Hepatocyte (in vitro differentiated cells): ENCODE results near the gene GLB1L2. TPM values are rescaled to one million over a fixed set of nuclear protein-coding genes. Genes with fewer than 3 reads are reported as not detected.

Experiments
- DNase-seq: peaks from one replicate; pipeline ENCODE4 v3.0.0-alpha.2; 2016; ENCODE audit warnings: low spot score
- H2AFZ ChIP-seq: fragments of 200-600 bp; sonication (generic); 2 replicates; pipeline ENCODE4 v1.6.0; 2016; ENCODE audit warnings: antibody characterized with exemption, mild to moderate bottlenecking
- H3K27ac ChIP-seq: fragments of 200-600 bp; sonication (generic); 2 replicates; pipeline ENCODE4 v1.5.1; 2016; ENCODE audit warnings: mild to moderate bottlenecking
- H3K27me3 ChIP-seq: fragments of 200-600 bp; sonication (generic); 2 replicates; pipeline ENCODE4 v1.6.1; 2016
- H3K36me3 ChIP-seq: fragments of 200-600 bp; sonication (generic); replicated peaks from 2 replicates; pipeline ENCODE4 v1.5.1; 2016; ENCODE audit warnings: low read depth; ENCODE audit not compliant: insufficient read depth
- H3K4me1 ChIP-seq: fragments of 200-600 bp; sonication (generic); 2 replicates; pipeline ENCODE4 v1.5.1; 2016; ENCODE audit warnings: mild to moderate bottlenecking, moderate library complexity; ENCODE audit not compliant: insufficient read depth
- H3K4me2 ChIP-seq: fragments of 200-600 bp; sonication (generic); 2 replicates; pipeline ENCODE4 v1.6.0; 2016
- H3K4me3 ChIP-seq: fragments of 200-600 bp; sonication (generic); 2 replicates; pipeline ENCODE4 v1.5.1; 2016; ENCODE audit warnings: mild to moderate bottlenecking
- H3K79me2 ChIP-seq: fragments of 200-600 bp; sonication (generic); 2 replicates; pipeline ENCODE4 v1.6.0; 2017; ENCODE audit warnings: mild to moderate bottlenecking
- H3K9me2 ChIP-seq: fragments of 200-600 bp; sonication (generic); replicated peaks from 2 replicates; pipeline ENCODE4 v1.6.0; 2017; ENCODE audit warnings: mild to moderate bottlenecking; ENCODE audit not compliant: insufficient read depth
- H3K9me3 ChIP-seq: fragments of 200-600 bp; sonication (generic); 2 replicates; pipeline ENCODE4 v1.5.1; 2016; ENCODE audit warnings: low read depth, mild to moderate bottlenecking
- H4K20me1 ChIP-seq: fragments of 200-600 bp; sonication (generic); 2 replicates; pipeline ENCODE4 v1.6.0; 2016; ENCODE audit warnings: mild to moderate bottlenecking; ENCODE audit not compliant: insufficient read depth, poor library complexity, severe bottlenecking
- EZH2 ChIP-seq: fragments of 200-600 bp; sonication (generic); IDR thresholded peaks from 2 replicates; pipeline ENCODE4 v1.6.1; 2016; ENCODE audit warnings: antibody characterized with exemption, mild to moderate bottlenecking, borderline replicate concordance
- EZH2phosphoT487 ChIP-seq: fragments of 200-600 bp; sonication (generic); IDR thresholded peaks from one replicate; pipeline ENCODE4 v1.6.1; 2018; ENCODE audit warnings: antibody characterized with exemption, mild to moderate bottlenecking, low read depth, moderate library complexity; ENCODE audit not compliant: unreplicated experiment, severe bottlenecking
- WGBS: methylation state at CpG from one replicate; pipeline ENCODE4 v1.1.6; 2016; ENCODE audit warnings: low lambda C conversion rate; ENCODE audit errors: missing lambda C conversion rate; 5-methylcytosine and 5-hydroxymethylcytosine counted together
- polyA plus RNA-seq: library from polyadenylated mRNA; unstranded; fragments of >200 nt; fragmentation: Nextera tagmentation; extraction: Ambion mirVana; gene quantifications from 2 replicates; pipeline ENCODE4 v1.2.1, GENCODE V29; 2016
- total RNA-seq: library from RNA; depleted of rRNA; stranded (reverse); fragments of >200 nt; gene quantifications from 2 replicates; pipeline ENCODE4 v1.2.3, GENCODE V29; 2014
- TF ChIP-seq, protein P1 (sequence below): fragments of 200-600 bp; sonication (generic); IDR thresholded peaks from 2 replicates; pipeline ENCODE4 v1.5.1; 2016; ENCODE audit warnings: antibody characterized with exemption, mild to moderate bottlenecking; ENCODE audit not compliant: poor library complexity

GLB1L2 gene
- total and polyA plus RNA-seq, 2 experiments from 2014 or later, result 3.3 to 3.7 TPM

DNA sequence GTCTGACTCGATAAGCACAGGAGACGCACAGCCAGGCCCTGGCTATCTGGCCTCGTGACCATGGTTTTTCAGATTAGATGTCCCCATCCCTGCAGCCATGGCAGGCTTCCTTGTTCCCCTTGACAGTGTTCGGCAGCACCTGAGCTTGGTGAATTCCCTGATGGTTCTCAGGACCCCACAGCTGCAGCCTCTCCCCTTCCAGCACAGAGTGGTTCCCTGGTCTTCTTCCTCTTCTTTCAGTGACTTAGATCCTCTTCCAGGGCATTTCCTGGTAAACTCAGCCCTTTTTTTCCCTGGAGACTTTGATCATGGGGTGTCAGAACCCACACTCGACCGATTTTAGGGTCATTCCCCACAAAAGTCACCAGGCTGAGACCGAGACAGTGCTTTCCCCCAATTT is 41.1 kb upstream of the GLB1L2 start:
- Histone ChIP-seq H3K27ac (no peak overlapping the region), H3K9me3 (no peaks in the 10 kb centered on the region), H3K4me1 (no peaks in the 10 kb centered on the region), H3K9me2 (no peaks in the 10 kb centered on the region), H3K4me2 (no peak overlapping the region), H3K36me3 (no peaks in the 10 kb centered on the region), H3K79me2 (no peaks in the 10 kb centered on the region), H3K27me3 (no peaks in the 10 kb centered on the region), H2AFZ (no peak overlapping the region), H4K20me1 (no peaks in the 10 kb centered on the region), H3K4me3 (no peak overlapping the region)
- no peak for TF ChIP-seq EZH2
- 83% methylated on average over 7 of the region's 7 CpGs for WGBS
- DNase-seq, result no peak

DNA sequence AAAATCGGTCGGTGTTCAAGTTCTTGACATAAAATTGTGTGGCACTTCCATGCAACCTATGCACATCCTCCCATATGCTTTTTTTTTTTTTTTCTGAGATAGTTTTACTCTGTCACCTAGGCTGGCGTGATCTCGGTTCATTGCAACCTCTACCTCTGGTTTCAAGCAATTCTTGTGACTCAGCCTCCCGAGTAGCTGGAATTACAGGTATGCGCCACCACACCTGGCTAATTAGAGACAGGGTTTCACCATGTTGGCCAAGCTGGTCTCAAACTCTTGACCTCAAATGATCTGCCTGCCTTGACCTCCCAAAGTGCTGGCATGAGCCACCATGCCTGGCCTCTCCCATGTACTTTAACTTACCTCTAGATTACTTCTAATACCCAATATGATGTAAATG is 40.6 kb upstream of the GLB1L2 start:
- H3K4me2 ChIP-seq, result no peak overlapping the region
- no peaks in the 10 kb centered on the region for H3K9me2 ChIP-seq
- no peak for DNase-seq
- H3K36me3 ChIP-seq, result no peaks in the 10 kb centered on the region
- H3K79me2 ChIP-seq, result no peaks in the 10 kb centered on the region
- no peaks in the 10 kb centered on the region for H4K20me1 ChIP-seq
- H3K9me3 ChIP-seq, result no peaks in the 10 kb centered on the region
- H3K4me3 ChIP-seq, result no peak overlapping the region
- 79% methylated on average over 6 of the region's 6 CpGs for WGBS
- H3K4me1 ChIP-seq, result no peaks in the 10 kb centered on the region
- TF ChIP-seq EZH2phosphoT487, result no peak
- H3K27me3 ChIP-seq, result no peaks in the 10 kb centered on the region
- H2AFZ ChIP-seq, result no peak overlapping the region
- H3K27ac ChIP-seq, result no peak overlapping the region

DNA sequence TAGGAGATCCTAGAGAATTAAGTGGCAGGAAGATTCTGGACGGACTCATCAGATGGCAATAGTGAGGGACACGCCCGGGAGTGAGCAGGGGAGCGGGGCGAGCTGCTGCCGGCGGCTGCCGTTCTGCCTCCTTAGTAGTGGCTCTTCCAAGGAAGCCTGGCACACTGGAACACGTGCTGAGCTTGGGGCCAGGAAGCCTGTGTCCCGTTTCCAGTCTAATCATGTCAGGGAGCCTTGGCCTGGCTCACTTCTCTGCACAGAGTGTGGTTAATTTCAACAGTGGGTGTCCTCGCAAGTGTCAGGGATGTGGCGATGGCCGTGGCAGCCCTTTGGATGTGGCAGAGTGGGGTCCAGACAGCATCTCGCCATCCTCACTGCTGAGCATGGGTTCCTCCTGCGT is 39.1 kb upstream of the GLB1L2 start:
- 80% methylated on average over 15 of the region's 15 CpGs for WGBS
- DNase-seq, result no peak
- Histone ChIP-seq H3K27ac (no peak overlapping the region), H4K20me1 (no peaks in the 10 kb centered on the region), H3K4me2 (no peak overlapping the region), H3K27me3 (no peaks in the 10 kb centered on the region), H3K79me2 (no peaks in the 10 kb centered on the region), H3K4me1 (no peaks in the 10 kb centered on the region), H3K36me3 (no peaks in the 10 kb centered on the region), H3K9me2 (no peaks in the 10 kb centered on the region), H3K4me3 (no peak overlapping the region), H3K9me3 (no peaks in the 10 kb centered on the region), H2AFZ (no peak overlapping the region)
- TF ChIP-seq EZH2 (no peak), EZH2phosphoT487 (no peak)
- TF ChIP-seq, protein P1, sequence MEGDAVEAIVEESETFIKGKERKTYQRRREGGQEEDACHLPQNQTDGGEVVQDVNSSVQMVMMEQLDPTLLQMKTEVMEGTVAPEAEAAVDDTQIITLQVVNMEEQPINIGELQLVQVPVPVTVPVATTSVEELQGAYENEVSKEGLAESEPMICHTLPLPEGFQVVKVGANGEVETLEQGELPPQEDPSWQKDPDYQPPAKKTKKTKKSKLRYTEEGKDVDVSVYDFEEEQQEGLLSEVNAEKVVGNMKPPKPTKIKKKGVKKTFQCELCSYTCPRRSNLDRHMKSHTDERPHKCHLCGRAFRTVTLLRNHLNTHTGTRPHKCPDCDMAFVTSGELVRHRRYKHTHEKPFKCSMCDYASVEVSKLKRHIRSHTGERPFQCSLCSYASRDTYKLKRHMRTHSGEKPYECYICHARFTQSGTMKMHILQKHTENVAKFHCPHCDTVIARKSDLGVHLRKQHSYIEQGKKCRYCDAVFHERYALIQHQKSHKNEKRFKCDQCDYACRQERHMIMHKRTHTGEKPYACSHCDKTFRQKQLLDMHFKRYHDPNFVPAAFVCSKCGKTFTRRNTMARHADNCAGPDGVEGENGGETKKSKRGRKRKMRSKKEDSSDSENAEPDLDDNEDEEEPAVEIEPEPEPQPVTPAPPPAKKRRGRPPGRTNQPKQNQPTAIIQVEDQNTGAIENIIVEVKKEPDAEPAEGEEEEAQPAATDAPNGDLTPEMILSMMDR, result no peak

DNA sequence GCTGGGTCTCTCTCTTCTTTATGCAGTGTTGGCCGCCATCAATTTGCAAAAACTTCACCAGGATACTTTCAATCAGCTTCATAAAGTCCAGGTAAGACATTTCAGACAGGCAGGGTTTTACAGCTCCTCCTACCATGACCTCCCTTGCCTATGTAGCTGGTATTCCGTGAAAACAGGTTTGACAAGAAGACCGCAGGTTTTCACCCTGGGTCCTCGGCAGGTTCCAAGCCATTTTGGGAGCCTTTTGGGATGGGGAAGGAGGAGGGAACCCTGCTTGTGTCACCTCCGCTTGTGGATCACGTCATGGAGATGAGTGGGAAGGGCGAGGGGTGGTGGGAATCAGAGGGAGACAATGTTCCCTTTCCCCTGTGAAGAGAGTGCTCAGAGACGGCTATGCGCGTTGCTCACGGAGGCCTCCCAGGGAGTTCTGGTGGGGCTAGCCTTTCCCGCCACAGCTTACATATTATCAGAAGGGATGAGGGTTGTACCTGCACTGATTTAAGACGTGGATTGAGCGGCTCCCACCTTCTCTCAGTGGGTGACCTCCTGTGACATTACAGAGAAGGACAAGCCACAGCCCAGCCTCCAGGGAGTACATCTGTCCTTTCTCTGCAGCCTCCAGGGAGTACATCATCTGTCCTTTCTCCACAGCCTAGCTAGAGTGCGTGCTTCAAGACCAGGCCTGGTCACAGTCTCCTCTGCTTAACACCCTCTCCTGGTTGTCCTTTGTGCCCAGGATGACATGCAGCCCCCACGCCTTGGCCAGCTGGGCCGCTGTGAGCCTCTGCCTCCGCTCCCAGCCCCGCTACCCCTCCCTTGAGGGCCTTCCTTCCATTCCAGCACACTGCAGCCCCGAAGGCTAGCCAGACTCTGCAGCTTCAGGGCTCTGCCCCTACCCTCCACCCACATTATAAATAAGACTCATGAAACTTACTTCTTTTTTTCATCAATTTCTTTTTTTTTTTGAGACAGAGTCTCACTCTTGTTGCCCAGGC is 38.4 kb upstream of the GLB1L2 start:
- no peak for DNase-seq
- H3K9me3 ChIP-seq, result no peaks in the 10 kb centered on the region
- no peaks in the 10 kb centered on the region for H3K27me3 ChIP-seq
- H3K27ac ChIP-seq, result no peak overlapping the region
- H3K9me2 ChIP-seq, result no peaks in the 10 kb centered on the region
- 81% methylated on average over 20 of the region's 20 CpGs for whole genome bisulfite sequencing
- H3K4me3 ChIP-seq, result no peak overlapping the region
- no peak for TF ChIP-seq EZH2phosphoT487
- no peak for TF ChIP-seq EZH2
- TF ChIP-seq, protein P1, result no peak
- H2AFZ ChIP-seq, result no peak overlapping the region
- H3K79me2 ChIP-seq, result no peaks in the 10 kb centered on the region
- H3K4me1 ChIP-seq, result no peaks in the 10 kb centered on the region
- no peaks in the 10 kb centered on the region for H3K36me3 ChIP-seq
- no peak overlapping the region for H3K4me2 ChIP-seq
- H4K20me1 ChIP-seq, result no peaks in the 10 kb centered on the region
